Cardiac septum (tissue), 1 donor: ENCODE data around the gene TRPC4AP. TPM values are rescaled to one million over a fixed set of nuclear protein-coding genes. Genes with fewer than 3 reads are reported as not detected.
"Not testable (repeated sequence)": the region's sequence is repeated elsewhere in the genome, so short reads cannot be mapped to it uniquely, and the experiment has no call there.

Experiments used
- DNase-seq: peaks from one replicate; pipeline ENCODE4 v3.0.0-alpha.2; 2020; ENCODE audit warnings: low spot score
- intact Hi-C: fragments of 100-400 bp; cut with DNase I; formaldehyde crosslinking; loops from one replicate; pipeline ENCODE4 v1.14.0; 2022
- long read RNA-seq: library from polyadenylated mRNA; unstranded; transcript quantifications from one replicate; pipeline ENCODE4 v2.0.0, GENCODE V29; 2021
- total RNA-seq: library from RNA; stranded (reverse); fragmentation: NEBNext Ultra II Directional; extraction: Animal tissue kit (Norgen Biotek cat#: 25700); gene quantifications from one replicate; pipeline ENCODE4 v1.2.1, GENCODE V29; 2021
- donor health status: DM: no; HTN: no; CAD: no.

TRPC4AP gene
- 34.9 TPM for total RNA-seq
- long read RNA-seq, transcript TRPC4AP-202 (19 exons, 3,138 nt): minor isoform, 17 of 105 reads
- long read RNA-seq, transcript TRPC4AP-201 (19 exons, 3,226 nt): major isoform, 41 of 105 reads
- long read RNA-seq, partial matches to known transcripts: 34 of 105 reads
- long read RNA-seq, other reads (novel, unspliced or antisense): 13 of 105 reads

- intact Hi-C loops: loop anchor here (2.0 kb wide), 1 partner anchor 220 kb away; the partner anchor contains the start of gene GGT7
- peak; percentile 97 for DNase-seq
Observed at GRCh38 chr20:35092524-35093266, at the start of gene TRPC4AP. Gene TRPC4AP, minus strand, starts transcription at chr20:35092807. Its CDS starts 26 bp downstream, at chr20:35092781.

- DNase-seq: no peak
- intact Hi-C loops: no loop called here
Observed at GRCh38 chr20:35135867-35136586, 43.4 kb upstream of the TRPC4AP start.

GRCh38 chr20:35134880-35135279, 42.3 kb upstream of the TRPC4AP start:
- intact Hi-C loops: no loop called here
- no peak for DNase-seq

- intact Hi-C loops: no loop called here
- DNase-seq: no peak
Observed at GRCh38 chr20:35134472-35134871, 41.9 kb upstream of the TRPC4AP start.

GRCh38 chr20:35133735-35134134, 41.1 kb upstream of the TRPC4AP start:
- no peak for DNase-seq
- intact Hi-C loops: no loop called here

- intact Hi-C loops: no loop called here
- no peak for DNase-seq
Observed at GRCh38 chr20:35133031-35133430, 40.4 kb upstream of the TRPC4AP start.

- DNase-seq: no peak
- intact Hi-C loops: no loop called here
Observed at GRCh38 chr20:35131934-35132333, 39.3 kb upstream of the TRPC4AP start.

- intact Hi-C loops: no loop called here
- DNase-seq: no peak
Observed at GRCh38 chr20:35129647-35130069, 37.1 kb upstream of the TRPC4AP start.

- intact Hi-C loops: no loop called here
Observed at GRCh38 chr20:35125753-35126152, 33.1 kb upstream of the TRPC4AP start.

GRCh38 chr20:35122756-35123405, 30.3 kb upstream of the TRPC4AP start:
- no peak for DNase-seq
- intact Hi-C loops: no loop called here

More at GRCh38 chr20:35125753-35126152, 33.1 kb upstream of the TRPC4AP start:
- DNase-seq: no peak

GRCh38 chr20:35121186-35121585, 28.6 kb upstream of the TRPC4AP start:
- DNase-seq: no peak
- intact Hi-C loops: no loop called here

- intact Hi-C loops: no loop called here
- no peak for DNase-seq
Observed at GRCh38 chr20:35120012-35120701, 27.6 kb upstream of the TRPC4AP start.

GRCh38 chr20:35117629-35118028, 25.0 kb upstream of the TRPC4AP start:
- intact Hi-C loops: no loop called here
- no peak for DNase-seq

GRCh38 chr20:35117196-35117595, 24.6 kb upstream of the TRPC4AP start:
- no peak for DNase-seq
- intact Hi-C loops: no loop called here

- intact Hi-C loops: no loop called here
- no peak for DNase-seq
Observed at GRCh38 chr20:35116258-35116657, 23.7 kb upstream of the TRPC4AP start.

- DNase-seq: no peak
- intact Hi-C loops: no loop called here
Observed at GRCh38 chr20:35115606-35116005, 23.0 kb upstream of the TRPC4AP start.

- intact Hi-C loops, DNase-seq: not testable (repeated sequence)
Observed at GRCh38 chr20:35112276-35112675, 19.7 kb upstream of the TRPC4AP start.

- intact Hi-C loops: no loop called here
Observed at GRCh38 chr20:35111141-35111888, 18.7 kb upstream of the TRPC4AP start.

GRCh38 chr20:35108921-35109320, 16.3 kb upstream of the TRPC4AP start:
- intact Hi-C loops: no loop called here
- no peak for DNase-seq

More at GRCh38 chr20:35111141-35111888, 18.7 kb upstream of the TRPC4AP start:
- no peak for DNase-seq
